Uterus (tissue), 4 donors: Measurements from ENCODE around the gene BET1L. TPM values are rescaled to one million over a fixed set of nuclear protein-coding genes. Genes with fewer than 3 reads are reported as not detected.
A peak's percentile ranks its signal among the peaks of the same experiment; 100 is the strongest.

ENCODE experiments used
- DNase-seq, 2 donors: peaks; one replicate each; pipeline ENCODE4 v3.0.0-alpha.2; 2019 to 2020
- H3K27ac ChIP-seq, 2 donors: fragments of 200-600 bp; sonication (generic); 1 replicate in 1 of 2; 2 replicates in 1 of 2; pipeline ENCODE4 v1.5.1; 2016 to 2018
- H3K27me3 ChIP-seq, 2 donors: fragments of 200-600 bp; sonication (generic); one replicate each; pipeline ENCODE4 v1.5.1; 2018 to 2019; ENCODE audit warnings: control low read depth in 1 of 2
- H3K36me3 ChIP-seq, 2 donors: fragments of 200-600 bp; sonication (generic); one replicate each; pipeline ENCODE4 v1.5.1; 2019; ENCODE audit warnings: control low read depth in 1 of 2
- H3K4me1 ChIP-seq, 2 donors: fragments of 200-600 bp; sonication (generic); one replicate each; pipeline ENCODE4 v1.5.1; 2018 to 2019; ENCODE audit warnings: control low read depth in 1 of 2
- H3K4me3 ChIP-seq, 2 donors: fragments of 200-600 bp; sonication (generic); 1 replicate in 1 of 2; 2 replicates in 1 of 2; pipeline ENCODE4 v1.5.1; 2018 to 2019; ENCODE audit warnings: mild to moderate bottlenecking in 1 of 2
- H3K9me3 ChIP-seq, 2 donors: fragments of 200-600 bp; sonication (generic); one replicate each; pipeline ENCODE4 v1.5.1; 2019; ENCODE audit warnings: control low read depth in 1 of 2
- POLR2A ChIP-seq, 2 donors: fragments of 450-650 bp; IDR thresholded peaks; one replicate each; pipeline ENCODE4 v1.6.1; 2016; ENCODE audit warnings: antibody characterized with exemption in 2 of 2, mild to moderate bottlenecking in 1 of 2, moderate library complexity in 1 of 2
- intact Hi-C: fragments of 100-400 bp; cut with DNase I; formaldehyde crosslinking; loops from one replicate; pipeline ENCODE4 v1.15.1; 2023; ENCODE audit warnings: low total_unique reads
- total RNA-seq, 4 donors: library from RNA; depleted of rRNA in 3 of 4; stranded (reverse); fragments of >200 nt in 3 of 4; gene quantifications; one replicate each; pipeline versions ENCODE4 v1.1.0 to v1.2.4, GENCODE V29; 2014 to 2023
- TF ChIP-seq, protein P1 (sequence below), 4 experiments: fragments of 200-600 bp in 2 of 4; fragments of 450-650 bp in 2 of 4; sonication (generic) in 2 of 4; IDR thresholded peaks; one replicate each; pipeline ENCODE4 v1.5.1; 2016 to 2019; ENCODE audit warnings: antibody characterized with exemption in 4 of 4, mild to moderate bottlenecking in 2 of 4, moderate library complexity in 1 of 4
- donor health status: DM: yes; HTN: yes; CAD: no.

The BET1L gene
- total RNA-seq, 4 donors from 2014 or later: 8.7 to 57.8 (median 15.0) TPM

- no peaks in the 10 kb centered on the region for H3K36me3 ChIP-seq
Measured at GRCh38 chr11:204587-205109, 2.6 kb downstream of the BET1L start.

GRCh38 chr11:203945-204586 lies 3.1 kb downstream of the BET1L start:
- Histone ChIP-seq H3K9me3 (no peaks in the 10 kb centered on the region), H3K27ac (no peak overlapping the region), H3K27me3 (no peaks in the 10 kb centered on the region), H3K36me3 (no peaks in the 10 kb centered on the region), H3K4me1 (peaks cover 5 to 13% of the 10 kb centered on the region in 2 donors), H3K4me3 (no peak overlapping the region)
- intact Hi-C loops: loop anchor here (10.0 kb wide), 1 partner anchor 171 kb away; no protein-coding TSS in a partner anchor
- DNase-seq: peak in 1 of 2 donors; percentile 13
- TF ChIP-seq, protein P1, sequence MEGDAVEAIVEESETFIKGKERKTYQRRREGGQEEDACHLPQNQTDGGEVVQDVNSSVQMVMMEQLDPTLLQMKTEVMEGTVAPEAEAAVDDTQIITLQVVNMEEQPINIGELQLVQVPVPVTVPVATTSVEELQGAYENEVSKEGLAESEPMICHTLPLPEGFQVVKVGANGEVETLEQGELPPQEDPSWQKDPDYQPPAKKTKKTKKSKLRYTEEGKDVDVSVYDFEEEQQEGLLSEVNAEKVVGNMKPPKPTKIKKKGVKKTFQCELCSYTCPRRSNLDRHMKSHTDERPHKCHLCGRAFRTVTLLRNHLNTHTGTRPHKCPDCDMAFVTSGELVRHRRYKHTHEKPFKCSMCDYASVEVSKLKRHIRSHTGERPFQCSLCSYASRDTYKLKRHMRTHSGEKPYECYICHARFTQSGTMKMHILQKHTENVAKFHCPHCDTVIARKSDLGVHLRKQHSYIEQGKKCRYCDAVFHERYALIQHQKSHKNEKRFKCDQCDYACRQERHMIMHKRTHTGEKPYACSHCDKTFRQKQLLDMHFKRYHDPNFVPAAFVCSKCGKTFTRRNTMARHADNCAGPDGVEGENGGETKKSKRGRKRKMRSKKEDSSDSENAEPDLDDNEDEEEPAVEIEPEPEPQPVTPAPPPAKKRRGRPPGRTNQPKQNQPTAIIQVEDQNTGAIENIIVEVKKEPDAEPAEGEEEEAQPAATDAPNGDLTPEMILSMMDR (IDR thresholded peaks at IDR 0.05): no peak
- no peak for TF ChIP-seq POLR2A (IDR thresholded peaks at IDR 0.05)

More at GRCh38 chr11:204587-205109, 2.6 kb downstream of the BET1L start:
- Histone ChIP-seq H3K27me3 (no peaks in the 10 kb centered on the region), H3K4me1 (peaks cover 5 to 18% of the 10 kb centered on the region in 2 donors), H3K9me3 (no peaks in the 10 kb centered on the region), H3K4me3 (no peak overlapping the region), H3K27ac (no peak overlapping the region)
- TF ChIP-seq, protein P1 (IDR thresholded peaks at IDR 0.05): no peak
- TF ChIP-seq POLR2A (IDR thresholded peaks at IDR 0.05): no peak
- DNase-seq: peak in 1 of 2 donors; percentile 12
- intact Hi-C loops: loop anchor here (10.0 kb wide), 1 partner anchor 170 kb away; no protein-coding TSS in a partner anchor

- no peaks in the 10 kb centered on the region for H3K36me3 ChIP-seq
- H3K27ac ChIP-seq: no peak overlapping the region
- TF ChIP-seq, protein P1 (IDR thresholded peaks at IDR 0.05): no peak
- no peak for TF ChIP-seq POLR2A (IDR thresholded peaks at IDR 0.05)
- H3K4me1 ChIP-seq: peaks cover 5 to 11% of the 10 kb centered on the region in 2 donors
- DNase-seq: peak in 1 of 2 donors; percentile 9
- no peaks in the 10 kb centered on the region for H3K27me3 ChIP-seq
- H3K4me3 ChIP-seq: no peak overlapping the region
- intact Hi-C loops: loop anchor here (10.0 kb wide), 1 partner anchor 172 kb away; no protein-coding TSS in a partner anchor
- no peaks in the 10 kb centered on the region for H3K9me3 ChIP-seq
Measured at GRCh38 chr11:203056-203944, 3.9 kb downstream of the BET1L start.

DNA sequence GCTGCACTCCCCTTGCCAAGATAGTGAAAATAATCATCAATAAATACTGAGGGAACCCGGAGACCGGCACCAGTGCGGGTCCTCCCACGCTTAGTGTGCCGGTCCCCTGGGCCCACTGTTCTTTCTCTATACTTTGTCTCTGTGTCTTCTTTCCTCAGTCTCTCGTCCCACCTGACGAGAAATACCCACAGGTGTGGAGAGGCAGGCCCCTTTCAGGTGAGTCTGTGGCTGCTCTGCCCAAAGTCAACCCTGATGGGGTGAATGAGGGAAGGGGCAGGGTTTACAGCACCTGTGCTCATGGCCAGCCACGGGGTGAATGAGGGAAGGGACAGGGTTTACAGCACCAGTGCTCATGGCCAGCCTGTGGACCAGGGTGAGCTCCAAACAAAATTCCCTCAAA lies 4.7 kb downstream of the BET1L start:
- H3K4me1 ChIP-seq: peaks cover 5 to 11% of the 10 kb centered on the region in 2 donors
- no peak overlapping the region for H3K4me3 ChIP-seq
- no peaks in the 10 kb centered on the region for H3K36me3 ChIP-seq
- H3K27ac ChIP-seq: no peak overlapping the region
- no peaks in the 10 kb centered on the region for H3K9me3 ChIP-seq
- TF ChIP-seq POLR2A (IDR thresholded peaks at IDR 0.05): no peak
- TF ChIP-seq, protein P1 (IDR thresholded peaks at IDR 0.05): no peak
- intact Hi-C loops: loop anchor here (10.0 kb wide), 1 partner anchor 172 kb away; no protein-coding TSS in a partner anchor
- H3K27me3 ChIP-seq: no peaks in the 10 kb centered on the region
- DNase-seq: peak in 1 of 2 donors; percentile 9
